C1 segment of cervical spinal cord (tissue), 14 donors: ENCODE data around the gene LRP1B.
"Not testable (repeated sequence)": the region's sequence is repeated elsewhere in the genome, so short reads cannot be mapped to it uniquely, and the experiment has no call there.

Experiments
- DNase-seq, 14 donors: peaks; one replicate each; lab custom pipeline; 2025; lab: John Stamatoyannopoulos, UW

Gene LRP1B

DNA sequence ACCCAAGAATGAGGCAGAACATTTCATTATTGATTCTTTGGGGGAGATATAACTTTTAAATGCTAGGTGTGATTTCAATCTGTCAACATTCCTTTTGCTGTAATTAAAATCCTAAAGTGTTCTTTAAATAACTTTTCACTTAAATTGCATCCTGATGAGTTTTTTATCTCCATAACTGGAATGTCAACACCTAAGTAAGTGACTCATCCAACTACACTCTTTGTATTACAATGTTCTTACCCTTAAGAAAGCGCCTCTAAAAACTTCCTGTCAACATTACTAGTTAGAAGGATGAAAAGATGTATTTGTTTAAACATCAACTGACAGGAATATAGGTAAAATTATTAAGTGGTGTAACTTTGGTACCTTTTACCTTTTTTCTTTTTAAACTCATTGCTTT lies 1657.0 kb downstream of the LRP1B start:
- DNase-seq, result no peak

DNA sequence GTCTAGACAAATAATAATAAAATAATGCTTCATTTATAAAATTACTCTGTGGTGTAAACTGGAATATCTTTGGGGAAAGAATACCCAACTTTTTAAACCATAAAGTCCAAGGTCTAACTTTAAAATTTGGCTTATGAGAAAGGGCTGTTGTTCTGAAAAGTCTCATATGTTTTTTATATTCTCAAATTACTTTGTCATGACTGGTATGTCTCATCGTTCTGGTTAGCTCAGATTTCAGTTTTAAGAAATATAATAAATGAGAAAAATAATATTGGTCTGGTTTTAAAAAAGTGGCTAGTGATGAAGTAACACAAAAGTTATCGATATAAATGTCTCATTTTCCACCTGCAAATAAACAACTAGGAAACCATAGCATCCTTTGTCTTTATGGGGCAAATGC lies 1658.1 kb downstream of the LRP1B start:
- no peak for DNase-seq

DNA sequence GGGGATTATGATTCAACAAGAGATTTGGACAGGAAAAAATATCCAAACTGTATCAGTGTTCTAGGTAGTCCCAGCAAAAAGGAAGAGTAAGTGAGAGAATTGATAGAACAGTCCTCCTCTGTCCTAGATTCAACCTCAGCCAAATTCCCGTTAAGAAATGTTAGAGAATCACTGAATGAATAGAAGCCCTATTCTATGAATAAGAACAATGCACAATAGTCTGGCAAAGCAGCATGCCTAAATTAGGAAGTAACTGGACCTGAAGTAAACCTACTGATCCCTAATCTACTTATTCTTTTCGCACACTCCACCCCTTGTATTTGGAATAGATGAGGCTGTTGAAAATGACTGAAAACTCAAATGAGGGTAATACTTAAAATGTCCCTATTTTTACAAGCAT lies 1665.5 kb downstream of the LRP1B start:
- peak in 1 of 14 donors; percentile 9 for DNase-seq

DNA sequence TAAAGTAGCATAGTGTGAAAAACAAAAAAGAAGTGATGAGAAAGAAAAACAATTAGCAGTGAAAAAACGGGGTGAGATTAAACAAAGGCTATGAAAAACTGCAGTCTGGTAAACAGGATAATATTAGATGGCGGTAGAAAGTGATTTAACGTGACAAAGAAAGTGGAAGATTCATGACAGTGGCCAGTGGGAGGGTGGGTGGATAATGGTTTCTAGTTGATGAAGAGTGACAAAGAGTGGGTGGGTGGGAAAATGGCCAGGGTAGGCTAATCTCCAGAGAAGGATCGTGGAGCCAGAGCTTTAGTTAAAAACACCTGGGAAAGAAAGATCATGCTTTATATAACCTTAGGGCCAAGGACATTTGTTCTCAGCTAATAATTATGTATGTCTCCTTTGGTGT lies 1667.8 kb downstream of the LRP1B start:
- DNase-seq, result no peak

DNA sequence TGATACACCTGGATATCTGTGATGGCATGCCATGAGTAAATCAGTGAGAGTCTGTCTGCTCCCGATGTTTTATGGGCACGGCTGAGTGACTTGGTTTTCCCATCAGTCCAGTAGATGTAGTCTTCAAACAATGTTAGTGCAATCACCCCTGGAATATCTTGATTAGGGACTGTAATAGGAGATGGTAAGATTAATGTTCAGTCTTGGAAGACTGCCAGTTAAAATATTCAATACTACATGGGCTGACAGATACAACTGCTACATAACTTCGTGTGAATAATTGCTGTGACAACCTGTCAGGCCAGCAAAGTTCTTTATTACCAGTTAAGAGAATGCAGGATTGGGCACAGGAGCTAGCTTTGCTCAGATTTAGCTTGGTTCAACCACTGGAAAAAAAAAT lies 1673.3 kb downstream of the LRP1B start:
- no peak for DNase-seq

DNA sequence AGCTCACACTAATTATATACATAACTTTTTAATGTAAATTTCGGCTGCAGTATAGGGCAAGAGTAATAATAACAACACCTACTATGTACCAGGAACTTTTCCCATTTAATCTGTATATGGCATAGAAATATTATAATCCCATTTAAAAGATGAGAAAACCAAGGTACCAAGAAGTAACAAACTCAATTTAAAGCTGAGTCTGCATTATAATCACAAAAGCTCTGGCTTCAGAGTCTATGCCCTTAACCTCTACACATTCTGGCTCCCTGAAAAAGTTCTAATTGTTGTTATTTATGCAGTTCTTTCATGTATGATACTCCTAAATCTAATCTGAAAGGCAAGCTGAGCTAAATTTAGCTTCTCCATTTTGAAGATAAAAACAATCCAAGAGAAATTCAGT lies 1675.5 kb downstream of the LRP1B start:
- no peak for DNase-seq

DNA sequence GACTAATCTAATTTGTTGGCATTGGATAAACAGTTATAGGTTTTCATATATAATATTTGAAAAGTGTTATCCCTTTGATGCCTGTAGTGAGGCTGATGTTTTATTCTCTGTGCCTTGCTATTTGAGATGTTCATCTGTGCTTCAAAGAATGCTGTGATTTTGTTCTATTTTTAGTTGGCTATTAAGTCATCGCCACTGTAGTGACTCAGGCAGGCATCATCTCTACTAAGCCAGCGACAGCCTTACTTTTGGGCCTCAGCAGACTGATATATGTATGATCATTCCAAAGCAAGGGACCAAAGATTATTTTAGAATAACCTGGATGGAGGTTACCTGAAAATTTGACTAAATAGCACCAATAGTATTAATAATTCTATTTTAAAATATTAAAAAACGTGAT lies 1676.1 kb downstream of the LRP1B start:
- peak in 1 of 14 donors; percentile 6 for DNase-seq

DNA sequence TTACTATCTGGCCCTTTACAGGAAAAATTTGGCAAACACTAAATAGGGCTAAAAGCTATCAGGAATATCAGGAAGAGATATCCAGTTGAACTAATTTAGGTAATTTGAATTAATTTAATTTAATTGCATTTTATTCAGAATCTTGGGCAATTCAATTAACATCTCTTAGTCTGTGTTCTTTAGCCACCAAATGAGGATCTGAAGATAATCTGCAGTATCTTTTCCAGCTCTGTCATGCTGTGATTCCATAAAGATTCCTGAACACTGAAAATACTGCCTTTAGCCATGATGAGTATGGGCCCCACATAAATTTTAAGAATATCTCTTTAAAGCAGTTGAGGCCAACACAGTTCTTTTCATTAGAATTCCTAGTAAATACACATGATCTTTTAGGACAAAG lies 1679.5 kb downstream of the LRP1B start:
- DNase-seq, result no peak

DNA sequence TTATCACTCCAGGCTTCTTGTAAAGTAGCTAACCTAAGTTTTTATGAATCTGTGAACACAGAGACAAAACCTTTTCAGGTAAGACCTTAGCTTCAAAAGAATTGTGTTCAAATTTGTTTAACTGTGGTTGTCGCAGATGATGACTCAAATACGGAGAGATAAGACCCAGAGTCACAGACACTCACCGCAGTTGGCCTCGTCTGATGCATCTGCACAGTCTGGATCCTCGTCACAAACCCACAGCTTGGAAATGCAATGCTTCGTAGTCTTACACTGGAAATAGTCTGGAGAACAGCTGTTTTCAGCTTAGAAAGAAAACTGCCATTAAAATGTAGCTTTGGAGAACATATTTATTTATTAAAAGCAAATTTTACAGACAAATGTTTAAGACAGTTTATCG lies 1688.5 kb downstream of the LRP1B start:
- no peak for DNase-seq

DNA sequence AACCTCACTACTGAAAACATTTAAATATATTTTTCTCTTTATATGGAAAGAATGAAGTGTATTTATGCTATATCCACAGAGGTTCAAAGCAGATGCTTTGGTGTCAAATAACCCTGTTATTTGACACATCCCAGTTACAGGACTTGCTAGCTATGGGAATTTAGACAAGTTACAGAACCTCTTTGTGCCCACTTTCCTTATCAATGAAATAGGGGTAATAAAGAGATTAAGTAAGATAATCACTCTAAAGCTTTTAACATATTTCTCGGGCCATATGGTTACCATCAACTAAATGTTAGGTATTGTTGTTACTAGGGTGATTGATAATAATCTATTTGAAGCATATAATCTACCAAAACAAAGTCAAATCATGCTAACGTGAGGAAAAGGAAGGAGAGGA lies 1690.0 kb downstream of the LRP1B start:
- no peak for DNase-seq

DNA sequence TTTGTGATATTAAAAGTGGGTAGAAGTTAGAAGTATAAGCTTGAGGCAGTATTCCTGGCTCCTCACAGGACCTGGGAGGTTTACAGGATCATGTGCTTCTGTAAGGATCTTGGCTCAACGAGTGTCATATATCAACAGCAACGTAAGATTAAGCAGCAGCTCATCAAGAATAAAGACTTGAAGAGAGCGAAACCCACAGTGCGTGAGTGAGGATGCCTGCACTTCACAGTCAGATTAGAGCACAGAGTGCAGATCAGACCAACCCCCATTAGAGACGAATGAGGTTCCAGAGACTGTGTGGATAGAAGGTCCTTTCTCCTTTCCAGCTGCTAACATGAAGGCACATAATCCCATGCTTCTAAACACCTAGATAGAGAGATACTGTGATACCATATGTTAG lies 1693.9 kb downstream of the LRP1B start:
- DNase-seq, result no peak

DNA sequence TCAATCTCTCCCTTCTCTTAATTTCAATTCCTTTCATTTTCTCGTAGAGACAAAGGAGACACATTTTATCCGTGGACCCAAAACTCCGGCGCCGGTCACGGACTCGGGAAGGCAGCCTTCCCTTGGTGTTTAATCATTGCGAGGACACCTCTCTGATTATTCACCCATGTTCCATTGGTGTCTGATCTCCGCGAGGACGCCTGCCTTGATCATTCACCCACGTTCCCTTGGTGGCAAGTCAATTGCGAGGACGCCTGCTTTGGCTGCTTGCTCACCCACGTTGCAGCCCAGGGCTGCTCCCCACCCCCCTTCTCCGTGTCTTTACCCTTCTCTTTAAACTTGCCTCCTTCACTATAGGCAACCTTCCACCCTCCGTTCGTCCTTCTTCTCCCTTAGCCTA lies 1703.8 kb downstream of the LRP1B start:
- not testable (repeated sequence) for DNase-seq

DNA sequence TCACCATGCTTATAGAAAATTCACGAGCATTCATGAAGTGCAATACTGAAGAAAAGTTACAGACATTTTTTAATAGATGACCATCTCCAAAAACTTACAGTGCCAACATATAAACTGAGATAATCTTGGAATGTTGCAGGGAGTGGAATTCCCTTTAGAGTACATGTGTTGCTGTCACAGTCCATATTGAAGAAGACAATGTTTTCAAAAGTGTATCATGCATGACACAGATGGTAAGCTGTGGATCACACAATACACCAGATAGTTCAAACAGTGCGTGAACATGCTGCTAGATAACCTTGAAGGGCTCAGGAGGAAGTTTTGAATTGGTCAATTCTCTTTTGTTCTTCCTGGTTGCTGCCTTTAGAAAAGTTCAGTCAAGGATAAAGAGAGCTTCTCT lies 1706.3 kb downstream of the LRP1B start:
- no peak for DNase-seq

DNA sequence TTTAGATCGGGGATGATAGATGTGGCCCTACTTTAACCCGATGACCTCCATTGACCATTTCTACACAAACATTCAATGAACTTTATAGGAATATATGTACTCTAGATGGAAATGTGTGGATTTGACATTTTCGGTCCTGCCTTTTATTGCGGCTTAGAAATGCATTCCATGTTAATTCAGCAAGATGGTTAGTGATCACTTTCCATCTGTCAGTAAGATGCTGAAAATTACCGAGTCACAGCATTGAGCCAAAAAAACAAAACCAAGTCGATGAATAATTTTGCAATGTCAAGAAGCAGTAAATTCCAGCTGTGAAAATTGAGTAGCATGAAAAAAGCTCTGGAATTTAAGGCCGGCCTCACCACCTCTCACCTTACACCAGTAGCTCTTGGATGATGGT lies 1708.1 kb downstream of the LRP1B start:
- peak in 1 of 14 donors; percentile 8 for DNase-seq

DNA sequence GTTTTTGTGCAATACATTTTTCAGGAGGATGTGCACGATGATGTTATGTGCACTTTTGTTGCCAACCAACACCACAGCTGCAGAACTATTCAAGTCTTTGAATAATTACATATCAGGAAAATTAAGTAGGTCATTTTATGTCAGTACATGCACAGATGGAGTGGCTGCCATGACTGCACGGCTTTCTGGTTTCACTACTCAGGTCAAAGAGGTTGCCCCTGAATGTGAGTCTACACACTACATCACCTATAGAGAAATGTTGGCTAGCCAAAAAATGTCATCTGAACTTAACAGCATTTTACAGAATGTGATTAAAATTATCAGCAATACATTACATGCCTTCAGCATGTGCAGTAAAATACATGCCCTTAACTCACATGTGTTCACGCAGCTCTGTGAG lies 1713.3 kb downstream of the LRP1B start:
- DNase-seq, result no peak

DNA sequence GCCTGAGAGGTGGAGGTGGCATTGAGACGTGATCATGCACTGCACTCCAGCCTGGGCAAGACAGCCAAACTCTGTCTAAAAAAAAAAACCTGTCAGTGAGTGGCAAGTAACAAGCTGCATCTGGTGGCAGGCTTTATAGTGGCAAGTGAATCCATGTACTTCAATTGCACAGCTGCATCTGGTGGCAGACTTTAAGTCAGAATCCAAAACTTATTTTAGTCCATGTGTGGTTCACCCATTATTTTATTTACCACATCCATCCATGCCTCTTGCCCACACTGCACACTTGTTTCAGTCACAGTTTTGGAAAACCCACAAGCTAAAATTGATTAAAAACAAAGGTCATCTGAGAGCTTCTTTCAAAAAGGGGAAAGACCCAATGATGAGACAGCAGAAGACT lies 1714.2 kb downstream of the LRP1B start:
- no peak for DNase-seq

DNA sequence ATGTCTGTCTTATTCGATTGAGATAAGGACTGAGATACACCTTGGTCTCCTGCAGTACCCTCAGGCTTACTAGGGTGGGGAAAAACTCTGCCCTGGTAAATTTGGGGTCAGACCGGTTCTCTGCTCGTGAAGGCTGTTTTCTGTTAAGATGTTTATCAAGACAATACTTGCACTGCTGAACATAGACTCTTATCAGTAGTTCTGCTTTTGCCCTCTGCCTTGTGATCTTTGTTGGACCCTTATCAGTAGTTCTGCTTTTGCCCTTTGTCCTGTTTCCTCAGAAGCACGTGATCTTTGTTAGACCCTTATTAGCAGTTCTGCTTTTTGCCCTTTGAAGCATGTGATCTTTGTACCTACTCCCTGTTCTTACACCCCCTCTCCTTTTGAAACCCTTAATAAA lies 1715.8 kb downstream of the LRP1B start:
- DNase-seq, result not testable (repeated sequence)

DNA sequence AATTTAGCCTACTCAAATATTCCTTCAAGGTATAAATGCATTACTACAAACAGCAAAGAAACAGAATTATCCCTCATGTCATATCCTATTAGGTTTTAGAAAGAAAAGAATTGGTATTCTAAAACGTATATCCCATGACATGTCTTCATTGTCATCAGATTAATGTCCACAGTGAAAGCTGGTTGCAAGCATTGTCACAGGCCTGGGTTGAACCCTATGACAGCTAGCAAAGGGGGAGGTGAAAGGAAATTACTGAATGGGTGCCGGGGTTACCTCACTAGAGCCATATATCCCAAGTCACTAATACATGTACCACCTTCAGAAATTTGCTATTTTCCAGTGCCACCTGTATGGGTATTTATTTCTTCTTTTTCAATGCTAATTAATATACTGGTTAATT lies 1720.1 kb downstream of the LRP1B start:
- no peak for DNase-seq

DNA sequence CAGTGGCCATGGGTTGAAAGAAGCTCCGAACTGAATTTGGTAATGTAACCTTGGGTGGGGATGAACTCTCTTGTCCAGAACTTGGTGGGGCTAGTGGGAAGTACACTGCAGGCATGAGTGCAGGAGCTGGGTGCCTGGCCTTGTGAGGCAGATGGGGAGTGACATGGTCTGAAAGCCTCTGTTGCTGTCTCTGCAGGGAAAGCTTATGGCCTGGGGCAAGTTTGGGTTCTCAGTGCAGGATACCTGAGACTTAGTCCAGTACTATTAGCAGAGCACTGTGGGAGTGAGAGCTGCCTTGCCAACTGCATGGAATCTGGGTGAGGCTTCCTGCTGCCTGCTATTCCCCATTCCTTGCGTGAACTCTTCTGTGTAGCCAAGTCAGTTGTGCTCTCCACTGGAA lies 1729.8 kb downstream of the LRP1B start:
- no peak for DNase-seq

DNA sequence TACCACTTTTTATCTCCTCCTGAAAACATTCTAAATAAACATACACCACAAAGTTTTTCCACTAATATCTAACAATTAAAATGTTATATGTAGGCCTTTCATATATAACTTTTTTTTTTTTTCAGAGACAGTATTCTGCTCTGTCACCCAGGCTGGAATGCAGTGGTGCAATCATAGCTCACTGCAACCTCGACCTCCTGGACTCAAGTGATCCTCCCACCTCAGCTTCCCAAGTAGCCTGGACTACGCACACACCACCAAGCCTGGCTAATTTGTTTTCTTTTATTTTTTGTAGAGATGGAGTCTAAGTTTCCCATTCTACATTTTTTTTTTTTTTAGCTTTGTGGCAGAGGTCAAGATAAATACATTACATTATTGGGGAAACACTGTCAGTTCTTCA lies 1738.0 kb downstream of the LRP1B start:
- no peak for DNase-seq

DNA sequence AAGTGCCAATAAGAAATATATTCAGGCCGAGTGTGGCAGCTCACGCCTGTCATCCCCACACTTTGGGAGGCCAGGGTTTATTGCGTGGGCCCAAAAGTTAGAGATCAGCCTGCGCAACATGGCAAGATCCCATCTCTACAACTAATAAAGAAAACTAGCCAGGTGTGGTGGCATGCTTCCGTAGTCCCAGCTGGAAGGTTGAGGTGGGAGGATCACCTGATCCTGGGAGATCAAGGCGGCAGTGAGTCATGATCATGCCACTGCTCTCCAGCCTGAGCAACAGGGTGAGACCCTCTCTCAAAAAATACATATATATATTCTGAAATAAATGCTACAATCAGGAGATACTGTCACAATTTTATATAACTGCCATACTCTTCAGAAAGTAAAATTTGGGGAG lies 1745.9 kb downstream of the LRP1B start:
- no peak for DNase-seq

DNA sequence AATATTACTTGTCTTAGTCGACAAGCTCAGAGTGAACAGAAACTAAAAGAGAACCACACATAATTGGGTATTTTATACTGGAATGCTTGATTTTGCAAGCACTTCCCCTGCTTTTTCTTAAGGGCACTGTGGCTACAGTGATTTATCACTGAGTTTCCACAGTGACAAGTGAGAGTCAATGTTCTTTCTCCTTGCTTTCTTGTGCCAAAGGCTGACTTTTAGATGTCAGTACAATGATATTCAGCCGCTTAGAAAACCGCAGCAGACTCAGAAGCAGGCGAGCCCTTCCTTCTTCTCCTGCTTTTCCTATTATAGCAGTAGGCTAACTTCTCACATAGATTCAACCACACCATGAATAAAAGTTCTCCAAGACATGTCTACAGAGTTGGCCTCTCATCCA lies 1747.0 kb downstream of the LRP1B start:
- peak in 3 of 14 donors; percentile 1 to 2 (median 2) for DNase-seq

DNA sequence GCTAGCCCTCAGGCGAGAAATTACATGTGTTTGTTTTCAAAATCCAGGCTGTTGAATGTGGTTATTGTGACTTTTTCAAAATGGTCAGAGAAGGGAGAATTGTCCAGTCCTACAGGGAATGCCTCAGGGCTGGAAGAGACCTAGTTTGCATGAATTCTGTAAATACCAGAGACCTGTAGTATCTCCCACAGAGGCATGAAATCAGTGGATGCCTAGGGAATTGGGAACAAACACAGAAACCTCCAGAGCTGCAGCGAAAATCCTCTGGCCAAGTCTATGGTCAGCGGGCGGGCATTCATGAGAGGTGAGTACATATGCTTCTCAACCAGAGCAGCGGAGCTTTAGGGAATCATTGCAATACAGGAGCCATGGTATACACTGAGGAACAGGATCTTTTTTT lies 1754.1 kb downstream of the LRP1B start:
- no peak for DNase-seq

DNA sequence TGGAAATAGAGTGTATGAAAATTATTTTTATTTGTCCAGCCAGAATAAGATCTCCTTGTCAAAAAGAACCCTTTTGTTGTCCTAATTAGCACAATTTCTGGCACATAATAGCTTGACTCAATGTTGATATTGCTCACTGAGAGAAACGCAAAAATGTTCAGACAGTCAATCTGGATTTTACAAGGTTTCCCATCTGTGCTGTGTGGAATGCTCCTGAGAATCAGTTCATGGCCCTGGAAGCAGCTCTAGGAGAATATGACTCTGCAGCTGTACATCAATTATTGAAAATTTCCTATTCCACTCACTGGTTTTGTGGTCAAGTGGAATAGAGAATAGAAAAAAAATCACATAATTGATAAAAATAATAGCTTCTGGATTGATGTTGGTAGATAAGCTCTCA lies 1767.7 kb downstream of the LRP1B start:
- no peak for DNase-seq

DNA sequence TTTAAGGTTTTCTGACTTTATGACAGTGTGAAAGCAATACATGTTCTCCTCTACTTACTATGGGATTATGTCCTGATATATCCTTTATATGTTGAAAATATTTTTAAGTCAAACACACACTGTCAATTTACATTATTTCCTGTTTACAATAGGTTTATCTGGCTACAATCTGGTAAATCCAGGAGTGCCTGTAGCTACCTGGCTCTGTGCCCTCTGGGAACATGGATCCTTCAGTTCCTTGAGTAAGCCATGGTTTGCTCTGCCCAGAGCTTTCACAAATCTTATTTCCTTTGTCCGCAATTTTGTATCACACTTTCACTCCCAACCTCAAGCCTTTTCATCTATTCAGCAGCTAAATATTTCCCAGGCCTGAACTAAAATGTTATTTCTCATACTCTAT lies 1768.5 kb downstream of the LRP1B start:
- DNase-seq, result no peak
